ENCODE results near the gene VGLL2.
A peak's percentile ranks its signal among the peaks of the same experiment; 100 is the strongest.
"Not testable (repeated sequence)": the region's sequence is repeated elsewhere in the genome, so short reads cannot be mapped to it uniquely, and the experiment has no call there.

The VGLL2 gene, protein sequence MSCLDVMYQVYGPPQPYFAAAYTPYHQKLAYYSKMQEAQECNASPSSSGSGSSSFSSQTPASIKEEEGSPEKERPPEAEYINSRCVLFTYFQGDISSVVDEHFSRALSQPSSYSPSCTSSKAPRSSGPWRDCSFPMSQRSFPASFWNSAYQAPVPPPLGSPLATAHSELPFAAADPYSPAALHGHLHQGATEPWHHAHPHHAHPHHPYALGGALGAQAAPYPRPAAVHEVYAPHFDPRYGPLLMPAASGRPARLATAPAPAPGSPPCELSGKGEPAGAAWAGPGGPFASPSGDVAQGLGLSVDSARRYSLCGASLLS

DNA sequence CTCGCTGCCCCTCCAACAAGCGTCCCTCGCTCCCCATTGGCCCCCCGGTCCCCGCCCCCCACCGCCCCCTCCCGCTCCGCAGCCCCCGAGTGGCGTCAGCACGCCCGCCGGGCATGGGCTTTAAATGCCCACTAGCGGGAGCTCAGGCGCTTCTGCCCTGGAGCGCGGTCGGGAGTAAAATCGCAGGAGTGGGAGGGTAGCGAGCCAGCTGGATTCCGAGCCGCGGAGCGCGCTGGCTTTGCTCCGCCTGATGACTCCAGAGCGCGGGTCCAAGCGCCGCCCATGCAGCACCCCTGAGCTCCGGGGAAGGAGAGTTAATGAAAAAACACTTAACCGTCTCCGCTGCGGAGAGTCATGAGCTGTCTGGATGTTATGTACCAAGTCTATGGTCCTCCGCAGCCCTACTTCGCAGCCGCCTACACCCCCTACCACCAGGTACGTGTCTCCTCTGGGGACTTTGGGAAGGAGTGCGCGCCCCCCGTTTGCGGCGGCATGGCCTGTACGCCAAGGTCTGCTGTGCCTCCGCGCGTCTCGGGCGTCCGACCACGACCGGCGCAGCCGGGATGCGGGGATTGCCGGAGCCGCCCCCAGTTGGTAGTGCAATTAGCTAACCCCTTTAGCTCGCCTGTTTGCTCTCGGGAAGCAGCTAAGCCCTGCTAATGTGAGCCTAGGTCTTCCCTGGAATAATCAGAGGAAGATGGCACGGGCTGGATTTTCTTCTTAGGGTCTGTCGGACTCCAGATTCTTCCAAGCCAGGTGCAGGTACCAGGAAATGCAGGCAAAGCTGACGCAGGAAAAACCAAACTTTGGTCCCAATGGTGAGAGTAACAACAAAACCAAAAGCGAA lies at the start of gene VGLL2:
Gene VGLL2, plus strand, starts transcription at position 149 of the 847 bp plus-strand sequence. Its CDS starts 206 bp downstream, at position 355.
- DNase-seq = no peak

DNA sequence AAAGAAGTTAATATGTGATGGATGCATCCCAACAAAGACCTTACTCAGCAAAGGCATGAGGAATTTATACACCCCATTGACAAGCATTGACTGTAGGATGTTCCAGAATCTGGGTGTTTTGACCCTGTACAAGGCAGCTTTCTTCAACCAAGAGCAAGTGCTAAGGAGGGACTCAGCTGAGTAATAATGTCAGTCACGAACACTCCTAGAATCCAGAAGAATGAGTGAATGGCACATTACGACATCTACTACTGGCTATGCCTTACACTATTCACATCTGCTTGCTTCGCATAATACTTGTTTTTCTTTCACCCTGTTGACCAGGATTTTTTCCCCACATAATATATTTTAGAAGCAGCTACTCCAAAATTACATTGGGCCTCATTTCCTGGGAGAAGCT lies 42.5 kb upstream of the VGLL2 start:
- DNase-seq = no peak

DNA sequence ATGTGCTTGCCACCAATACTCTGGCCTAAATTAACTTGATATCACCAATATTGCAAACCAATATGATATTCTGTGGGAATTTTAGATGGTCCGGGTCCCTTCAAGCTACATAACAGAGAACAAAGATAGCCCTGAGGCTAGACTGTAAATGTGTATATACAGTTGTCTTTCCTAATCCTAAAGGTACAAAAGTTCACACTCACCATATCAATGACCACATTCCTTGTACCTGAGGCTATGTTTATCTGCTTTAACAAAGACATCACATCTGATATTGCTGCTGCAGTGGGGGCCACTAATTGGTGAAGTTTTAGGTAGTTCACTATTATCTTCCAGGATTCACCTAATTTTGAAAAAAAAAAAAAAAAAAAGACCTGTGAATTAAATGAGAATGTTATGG lies 38.6 kb upstream of the VGLL2 start:
- DNase-seq = no peak

DNA sequence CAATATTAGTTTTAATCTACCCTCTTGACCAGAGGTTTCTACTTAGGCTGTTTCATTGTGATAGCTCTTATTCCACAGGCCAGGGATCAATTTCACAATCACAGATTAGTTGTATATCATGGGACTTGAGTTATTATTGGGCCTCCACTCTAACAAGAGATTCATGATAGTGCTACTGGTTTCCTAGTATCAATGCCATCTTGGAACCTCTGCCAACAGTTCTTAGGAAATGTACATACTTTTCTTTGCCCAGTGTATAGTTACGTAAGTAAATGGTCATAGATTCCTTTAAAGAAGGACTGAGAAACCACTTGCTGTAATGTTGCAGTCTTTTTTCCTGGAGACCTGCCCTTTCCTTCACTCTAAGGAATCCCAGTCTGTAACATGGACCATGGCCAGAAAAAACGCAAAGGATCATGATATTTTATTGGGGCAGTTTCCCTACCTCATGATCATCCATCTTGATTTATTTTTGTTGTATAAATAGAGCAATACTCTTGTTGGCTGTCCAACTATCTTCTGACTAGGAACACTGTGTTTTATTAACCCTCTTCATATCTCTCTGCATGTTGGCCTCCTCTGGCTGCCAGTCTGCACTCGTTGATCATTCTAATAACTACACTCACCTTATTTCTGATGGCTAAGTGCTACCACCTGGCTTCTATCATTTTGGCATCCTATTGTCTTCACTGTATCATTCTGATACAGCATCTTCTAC lies 38.0 kb upstream of the VGLL2 start:
- DNase-seq = no peak

DNA sequence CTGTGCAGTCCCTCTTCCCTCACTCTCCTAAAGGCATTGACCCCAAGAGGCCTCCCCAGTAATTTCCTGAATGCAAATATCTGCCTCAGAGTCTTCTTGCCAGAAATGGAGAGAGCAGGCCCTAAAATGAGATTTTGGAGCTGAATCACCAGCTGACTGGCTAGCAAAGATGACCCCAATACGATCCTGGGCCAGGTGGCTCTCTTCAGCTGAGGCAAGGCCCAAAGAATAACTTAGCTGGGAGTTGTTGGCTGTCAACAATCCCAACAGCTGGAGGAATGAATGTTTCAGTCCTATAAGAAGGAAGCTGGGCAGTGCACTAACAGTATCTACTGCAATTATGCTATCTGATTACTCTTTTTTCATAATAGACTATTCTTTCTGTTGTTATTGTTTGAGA lies 37.2 kb upstream of the VGLL2 start:
- no peak for DNase-seq

DNA sequence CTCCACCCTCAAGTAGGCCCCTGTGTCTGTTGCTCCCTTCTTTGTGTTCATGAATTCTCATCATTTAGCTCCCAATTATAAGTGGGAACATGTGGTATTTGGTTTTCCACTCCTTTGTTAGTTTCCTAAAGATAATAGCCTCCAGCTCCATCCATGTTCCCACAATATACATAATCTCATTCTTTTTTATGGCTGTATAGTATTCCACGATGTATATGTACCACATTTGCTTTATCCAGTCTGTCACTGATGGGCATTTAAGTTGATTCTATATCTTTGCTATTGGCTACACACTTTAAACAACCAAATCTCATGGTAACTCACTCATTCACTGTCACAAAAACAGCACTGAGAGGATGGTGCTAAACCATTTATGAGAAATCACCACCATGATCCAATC lies 35.5 kb upstream of the VGLL2 start:
- DNase-seq = no peak

DNA sequence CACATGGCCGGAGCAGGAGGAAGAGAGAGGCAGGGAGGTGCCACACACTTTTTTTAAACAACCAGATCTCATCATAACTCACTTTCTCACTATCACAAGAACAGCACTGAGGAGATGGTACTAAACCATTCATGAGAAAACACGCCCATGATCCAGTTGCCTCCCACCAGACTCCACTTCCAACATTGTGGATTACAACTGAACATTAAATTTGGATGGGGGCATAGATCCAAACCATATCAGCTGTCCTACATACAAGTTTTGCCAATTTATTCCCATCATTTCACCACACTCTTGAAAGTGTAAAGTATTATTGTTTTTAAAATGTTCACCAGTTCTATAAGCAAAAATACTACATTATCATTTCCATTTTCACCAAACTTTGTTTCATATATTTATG lies 33.9 kb upstream of the VGLL2 start:
- no peak for DNase-seq

DNA sequence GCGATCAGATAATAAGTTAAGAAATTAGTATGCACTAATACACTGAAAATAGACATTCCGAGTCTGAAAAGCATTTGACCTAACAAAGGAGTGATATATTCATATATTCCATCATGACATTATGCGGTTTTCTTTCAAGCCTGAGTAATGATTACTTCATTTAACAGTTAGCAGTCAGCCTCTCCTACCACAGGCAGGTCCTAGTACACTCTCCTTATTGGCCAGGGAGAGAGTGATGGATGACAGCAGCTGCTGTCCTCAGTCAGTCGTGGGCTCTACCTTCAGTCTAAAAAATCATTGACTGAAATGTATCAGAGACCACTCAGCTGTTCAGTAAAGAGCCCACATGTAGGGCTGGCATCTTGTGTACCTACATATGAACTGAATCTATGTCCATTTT lies 33.2 kb upstream of the VGLL2 start:
- no peak for DNase-seq

DNA sequence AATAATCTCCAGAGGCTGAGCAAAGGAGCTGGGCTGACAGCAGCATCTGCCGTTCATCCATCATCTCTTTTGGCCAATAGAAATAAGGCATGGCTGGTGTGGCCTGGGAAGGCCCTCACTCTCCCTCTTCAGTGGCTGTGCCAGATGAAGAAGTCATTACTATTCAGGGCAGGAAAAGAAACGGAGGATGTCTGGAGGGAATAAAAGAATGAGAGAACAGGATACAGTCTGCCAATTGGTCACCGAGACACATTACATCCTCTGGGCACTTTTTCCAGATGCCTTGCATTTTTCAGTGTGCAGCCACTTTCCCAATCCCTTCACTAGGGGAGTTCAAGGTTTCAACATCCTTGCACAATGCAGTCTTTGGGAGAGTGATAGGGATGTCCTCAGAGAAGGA lies 32.2 kb upstream of the VGLL2 start:
- DNase-seq = no peak

DNA sequence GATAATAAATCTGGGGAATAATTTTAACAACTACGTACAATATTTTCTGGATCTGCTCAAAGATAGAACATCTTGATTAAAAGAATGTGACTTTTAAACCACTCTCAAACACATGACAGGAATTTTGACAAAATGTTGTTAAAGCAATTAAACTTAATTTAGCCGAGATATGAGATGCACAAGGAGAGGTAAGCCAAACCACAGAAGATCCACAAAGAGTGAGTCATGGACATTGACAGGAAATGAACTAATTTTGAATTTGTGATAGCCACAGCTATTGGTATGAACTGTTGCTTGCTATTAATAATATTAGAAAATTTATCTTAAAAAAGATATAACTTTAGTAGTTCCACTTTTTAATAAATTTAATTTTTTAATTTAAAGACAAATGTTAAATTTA lies 27.8 kb upstream of the VGLL2 start:
- DNase-seq = no peak

DNA sequence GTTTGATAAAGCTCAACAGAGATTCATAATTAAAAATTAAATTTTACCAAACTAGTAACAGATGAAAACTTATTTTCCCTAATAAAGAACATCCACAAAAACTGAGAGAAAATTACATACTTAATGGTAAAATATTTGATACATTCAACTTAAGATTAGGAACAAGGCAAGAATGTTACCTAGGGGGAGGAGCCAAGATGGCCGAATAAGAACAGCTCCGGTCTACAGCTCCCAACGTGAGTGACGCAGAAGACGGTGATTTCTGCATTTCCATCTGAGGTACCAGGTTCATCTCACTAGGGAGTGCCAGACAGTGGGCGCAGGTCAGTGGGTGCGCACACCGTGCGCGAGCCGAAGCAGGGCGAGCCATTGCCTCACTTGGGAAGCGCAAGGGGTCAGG lies 20.8 kb upstream of the VGLL2 start:
- not testable (repeated sequence) for DNase-seq

DNA sequence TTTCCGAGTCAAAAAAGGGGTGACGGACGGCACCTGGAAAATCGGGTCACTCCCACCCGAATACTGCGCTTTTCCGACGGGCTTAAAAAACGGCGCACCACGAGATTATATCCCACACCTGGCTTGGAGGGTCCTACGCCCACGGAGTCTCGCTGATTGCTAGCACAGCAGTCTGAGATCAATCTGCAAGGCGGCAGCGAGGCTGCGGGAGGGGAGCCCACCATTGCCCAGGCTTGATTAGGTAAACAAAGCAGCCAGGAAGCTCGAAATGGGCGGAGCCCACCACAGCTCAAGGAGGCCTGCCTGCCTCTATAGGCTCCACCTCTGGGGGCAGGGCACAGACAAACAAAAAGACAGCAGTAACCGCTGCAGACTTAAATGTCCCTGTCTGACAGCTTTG lies 20.4 kb upstream of the VGLL2 start:
- DNase-seq = not testable (repeated sequence)

DNA sequence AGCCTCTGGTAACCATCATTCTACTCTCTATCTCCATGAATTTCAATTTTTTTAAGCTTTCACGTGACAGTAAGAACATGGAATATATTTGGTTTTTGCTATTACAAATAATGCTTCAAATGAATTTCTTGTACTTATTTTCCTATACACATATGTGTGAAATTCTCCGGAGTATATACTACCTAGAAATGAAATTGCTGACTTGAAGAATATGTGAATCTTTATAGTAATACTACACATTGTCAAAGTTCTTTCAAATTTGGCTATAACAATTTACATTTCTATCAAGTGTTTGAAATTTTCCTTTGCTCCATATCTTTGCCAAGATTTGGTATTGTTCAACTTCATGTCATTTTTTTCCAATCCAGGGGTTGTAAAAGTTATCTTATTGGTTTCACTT lies 11.6 kb upstream of the VGLL2 start:
- no peak for DNase-seq

DNA sequence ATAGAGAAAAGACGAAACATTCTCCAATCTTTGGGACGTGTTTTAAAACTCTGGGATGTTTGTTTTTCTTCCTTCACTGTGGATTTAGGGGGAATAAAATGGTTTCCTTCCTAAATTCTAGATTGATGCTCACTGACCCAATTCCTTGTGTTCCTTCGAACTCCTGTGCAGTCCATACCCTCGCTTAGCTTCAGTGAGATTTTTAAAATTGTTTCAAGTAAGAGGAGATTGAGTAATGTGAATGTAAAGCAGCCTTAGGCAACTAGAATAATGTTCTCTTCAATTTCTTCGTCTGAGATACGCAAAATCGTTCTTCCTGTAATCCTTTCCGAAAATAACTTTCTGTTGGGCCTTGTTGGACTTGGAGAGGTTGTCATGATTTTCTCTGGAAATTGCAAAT lies 2.6 kb upstream of the VGLL2 start:
- no peak for DNase-seq

DNA sequence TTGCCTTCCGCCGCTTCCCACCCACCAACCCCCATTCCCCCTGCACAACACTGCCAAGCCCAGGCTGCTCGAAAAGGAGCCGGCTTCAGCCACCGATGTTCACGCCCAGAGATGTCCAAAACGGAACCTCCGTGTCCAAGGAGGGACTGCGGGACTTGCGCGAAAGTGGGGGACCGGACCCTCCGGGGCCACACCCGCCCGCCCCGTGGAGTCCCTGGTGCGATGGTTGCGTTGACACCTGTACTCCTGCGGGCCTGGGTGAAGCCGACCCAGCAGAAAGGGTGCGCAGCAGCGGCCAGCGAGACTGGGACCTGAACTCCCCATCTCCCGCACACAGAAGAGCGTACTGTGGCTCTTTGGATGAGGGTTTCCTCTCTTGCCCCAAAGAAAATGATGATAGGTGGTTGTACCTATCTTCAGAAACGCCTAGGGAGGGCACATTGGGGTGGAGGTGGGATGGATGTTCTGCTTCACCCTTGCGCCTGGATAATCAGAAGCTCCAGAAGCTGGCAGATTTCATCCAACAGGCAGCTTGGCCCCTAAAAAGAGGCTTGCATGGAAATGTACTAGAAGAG lies 1.9 kb upstream of the VGLL2 start:
- no peak for DNase-seq

DNA sequence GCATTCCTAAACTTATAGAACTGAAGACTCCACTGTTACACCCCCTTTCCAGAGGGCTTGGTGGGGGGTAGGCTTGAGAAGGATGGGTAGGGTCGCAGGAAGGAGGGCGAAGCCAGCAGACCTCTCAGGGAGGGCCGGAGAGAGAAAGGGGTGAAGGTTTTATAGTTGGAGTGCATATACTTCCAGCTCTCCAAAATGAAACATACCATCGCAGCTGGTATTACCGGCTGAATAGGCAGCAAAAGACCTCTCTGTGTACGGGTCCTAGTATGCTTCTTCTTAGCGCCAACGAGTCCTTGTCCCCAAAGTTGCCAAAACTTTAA lies 1.0 kb upstream of the VGLL2 start:
- no peak for DNase-seq

DNA sequence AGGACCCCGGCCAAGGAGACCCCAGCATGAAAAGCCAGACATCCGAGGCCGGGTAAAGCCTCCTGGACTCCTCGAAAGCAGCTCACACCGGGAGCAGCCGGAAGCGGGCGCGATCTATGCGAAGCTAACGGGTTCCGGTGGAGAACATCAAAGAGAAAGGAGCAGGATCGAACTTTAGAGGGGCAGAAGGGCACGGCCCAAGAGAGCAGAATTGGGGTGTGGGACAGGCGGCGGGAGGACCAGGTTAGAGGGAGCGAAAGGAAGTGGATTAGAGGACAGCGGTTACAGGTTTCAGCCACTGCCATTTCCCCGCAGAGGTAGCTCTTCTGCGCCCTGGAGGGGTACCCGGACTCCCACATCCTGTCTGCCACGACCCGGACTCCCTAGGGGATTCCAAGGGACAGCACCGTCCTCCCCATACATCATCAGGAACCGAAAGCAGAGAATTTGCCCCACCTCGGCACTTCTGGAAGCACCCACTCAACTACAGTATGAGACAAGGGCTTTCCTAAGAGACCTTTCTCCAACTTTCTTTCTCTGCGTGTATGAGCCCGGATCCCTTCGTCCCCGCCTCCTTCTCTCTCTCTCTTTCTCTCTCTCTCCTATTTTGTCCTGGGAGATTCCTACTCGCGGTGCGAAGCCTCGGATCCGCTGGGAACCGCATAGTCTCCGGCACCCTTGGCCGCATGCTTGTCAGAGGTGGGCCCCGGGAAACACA lies 507 bp upstream of the VGLL2 start:
- peak; percentile 9 for DNase-seq

DNA sequence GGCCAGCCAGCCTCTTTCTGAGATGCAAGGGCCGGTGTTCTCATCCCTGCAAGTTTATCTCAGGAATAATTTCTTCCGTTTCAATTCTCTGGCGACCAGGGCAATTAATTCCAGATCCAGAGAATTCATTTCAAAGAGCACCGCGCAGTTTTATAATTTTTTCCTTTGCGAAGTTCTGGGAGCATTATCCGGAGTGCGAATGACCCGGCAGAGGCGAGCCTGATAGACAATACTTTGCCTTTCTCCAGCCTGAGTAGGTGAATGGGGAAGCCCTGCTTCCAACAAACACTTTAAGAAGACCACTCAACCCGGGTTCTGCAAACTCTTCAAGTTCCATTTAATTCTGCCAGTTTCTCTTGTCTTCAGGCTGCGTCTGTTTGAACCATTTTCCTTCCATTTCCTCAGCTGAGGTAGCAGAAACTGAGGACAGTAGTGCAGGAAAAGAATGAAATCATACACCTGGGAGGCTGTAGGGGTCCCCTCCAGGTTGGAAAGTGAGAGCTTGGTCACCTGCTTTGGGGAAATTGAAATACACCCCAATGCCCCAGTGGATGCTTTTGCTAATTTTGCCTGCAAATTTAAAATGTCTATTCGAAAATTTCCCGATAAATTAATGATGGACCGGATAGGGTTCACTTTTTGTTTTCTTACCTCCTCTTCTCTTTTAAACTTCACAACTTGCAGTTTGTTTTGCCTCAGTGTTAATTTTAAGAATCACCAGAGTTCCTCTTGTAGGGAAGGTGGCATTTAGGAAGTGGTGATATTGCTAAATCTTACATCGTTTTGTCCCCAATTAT lies 1.1 kb downstream of the VGLL2 start:
- no peak for DNase-seq

DNA sequence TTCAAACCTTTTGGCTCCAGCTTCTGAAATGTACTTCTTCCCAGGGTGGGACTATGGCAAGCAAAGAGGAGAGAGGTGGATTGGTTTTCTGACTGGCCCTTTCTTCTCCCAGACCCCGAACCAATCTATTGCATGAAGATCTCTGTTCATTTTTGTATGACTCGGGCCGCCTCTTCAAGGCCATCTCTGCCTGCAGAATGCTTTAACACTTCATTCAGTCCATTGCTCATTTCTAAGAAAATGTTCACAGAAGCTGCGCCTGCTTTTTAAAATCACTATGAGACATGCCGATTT lies 1.6 kb downstream of the VGLL2 start:
- no peak for DNase-seq

DNA sequence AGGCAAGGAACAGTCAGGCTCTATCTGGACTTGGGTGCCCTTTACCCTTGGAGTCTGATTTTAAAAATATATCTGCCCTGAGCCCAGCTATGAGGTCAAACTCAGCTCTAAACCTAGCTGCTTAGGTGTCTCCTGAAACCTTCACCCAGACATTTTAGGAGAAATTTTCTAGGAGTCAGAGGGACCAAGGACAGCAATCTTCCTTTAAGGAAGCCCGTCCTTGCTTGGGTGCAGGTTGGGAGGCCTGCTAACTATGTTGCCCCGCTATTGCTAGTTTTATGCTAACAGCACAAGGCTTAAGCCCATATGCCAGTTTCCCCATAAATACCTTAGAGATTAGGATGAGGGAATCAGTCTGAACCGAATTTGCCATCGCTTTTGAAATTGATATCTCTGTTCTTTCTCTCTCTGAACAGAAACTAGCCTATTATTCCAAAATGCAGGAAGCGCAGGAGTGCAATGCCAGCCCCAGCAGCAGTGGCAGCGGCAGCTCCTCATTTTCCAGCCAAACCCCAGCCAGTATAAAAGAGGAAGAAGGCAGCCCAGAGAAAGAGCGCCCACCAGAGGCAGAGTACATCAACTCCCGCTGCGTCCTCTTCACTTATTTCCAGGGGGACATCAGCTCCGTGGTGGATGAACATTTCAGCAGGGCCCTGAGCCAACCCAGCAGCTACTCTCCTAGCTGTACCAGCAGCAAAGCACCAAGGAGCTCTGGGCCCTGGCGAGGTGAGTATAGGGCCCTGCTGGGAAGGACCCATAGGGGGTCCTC lies 2.6 kb downstream of the VGLL2 start:
- DNase-seq = no peak

DNA sequence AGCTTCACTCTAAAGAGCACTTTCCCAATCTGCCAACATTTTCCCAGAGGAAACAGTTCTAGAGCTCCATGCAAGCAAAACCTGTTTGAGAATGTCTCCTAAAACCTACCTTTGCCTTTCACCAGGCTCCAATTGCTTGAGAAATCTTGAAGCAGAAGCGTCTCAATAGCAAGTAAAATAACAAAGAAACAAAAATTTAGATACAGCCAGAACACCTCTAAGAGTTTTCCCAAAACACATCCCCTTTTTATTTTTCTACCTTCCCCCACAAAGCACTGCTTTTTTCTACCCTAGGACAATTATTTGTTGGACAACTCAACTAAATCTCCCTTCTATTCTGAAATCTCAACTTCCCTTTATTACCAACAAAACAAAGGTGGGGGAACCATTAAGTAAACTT lies 3.6 kb downstream of the VGLL2 start:
- DNase-seq = no peak
